Measurements from ENCODE around the gene NPIPB12. TPM values are rescaled to one million over a fixed set of nuclear protein-coding genes. Genes with fewer than 3 reads are reported as not detected.
"Not testable (repeated sequence)": the region's sequence is repeated elsewhere in the genome, so short reads cannot be mapped to it uniquely, and the experiment has no call there.

Gene NPIPB12
- total RNA-seq, 1 experiment from 2014 or later, result 41.0 TPM

DNA sequence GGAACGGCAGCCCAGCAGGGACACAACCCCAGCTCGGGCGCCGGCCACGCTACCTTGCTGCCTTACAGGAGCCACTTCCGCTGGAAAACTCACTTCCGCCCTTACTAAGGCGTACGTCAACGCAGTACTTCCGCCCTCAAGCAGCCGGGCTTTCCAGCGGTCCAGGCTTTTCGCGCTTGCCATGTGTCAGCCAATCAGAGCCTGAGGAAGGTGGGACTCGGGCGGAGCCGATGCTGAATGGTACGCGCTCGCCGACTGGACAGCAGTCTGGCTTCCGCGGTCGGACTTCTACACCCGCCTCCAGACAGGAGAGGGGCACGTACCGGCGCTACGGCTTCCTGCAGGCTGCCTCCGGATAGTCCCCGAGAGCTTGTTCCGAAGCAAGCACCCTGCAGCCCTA lies 51.9 kb downstream of the NPIPB12 start, which contains the start of the genes BOLA2 and SLX1B:
BOLA2 (minus strand) TSS at position 83 of the 400 bp plus-strand sequence. CDS start 98 bp downstream, outside the sequence.
SLX1B (plus strand) TSS at position 265 of the 400 bp plus-strand sequence.
- intact Hi-C loops (cut with micrococcal nuclease); H3K9ac ChIP-seq (ENCODE audit: low read length); H3K36me3 ChIP-seq (ENCODE audit: control insufficient read depth in 1 of 2, insufficient read depth in 2 of 2, low read length in 2 of 2); H3K9me3 ChIP-seq (ENCODE audit: control insufficient read depth in 1 of 2, insufficient read depth in 1 of 2, low read depth in 1 of 2, low read length in 2 of 2); BruUV-seq (replicated peaks); H3K9me2 ChIP-seq (ENCODE audit: insufficient read depth); H3K27ac ChIP-seq (ENCODE audit: low read depth, low read length); H3K79me2 ChIP-seq (ENCODE audit: insufficient read depth, low read length); POLR2A ChIA-PET; H4K20me1 ChIP-seq (ENCODE audit: insufficient read depth); DNase-seq (ENCODE audit: low read depth, low spot score); H3K27me3 ChIP-seq (ENCODE audit: insufficient read depth, low read length); H3K4me1 ChIP-seq (ENCODE audit: control insufficient read depth in 1 of 2, insufficient read depth in 2 of 2, low read length in 2 of 2); H3K4me3 ChIP-seq (replicated peaks in 1 of 2; ENCODE audit: low read depth in 1 of 2, low read length in 2 of 2); RAD21 ChIA-PET (ENCODE audit: low non-redundant PET in 1 of 2, low total read pairs in 2 of 2, uncharacterized antibody in 2 of 2, unreplicated experiment in 2 of 2); H2AFZ ChIP-seq (ENCODE audit: low read depth, low read length, poor library complexity, severe bottlenecking); H3K4me2 ChIP-seq (ENCODE audit: low read length); CTCF ChIA-PET: not testable (repeated sequence)
- peak; percentile 88 for ATAC-seq

DNA sequence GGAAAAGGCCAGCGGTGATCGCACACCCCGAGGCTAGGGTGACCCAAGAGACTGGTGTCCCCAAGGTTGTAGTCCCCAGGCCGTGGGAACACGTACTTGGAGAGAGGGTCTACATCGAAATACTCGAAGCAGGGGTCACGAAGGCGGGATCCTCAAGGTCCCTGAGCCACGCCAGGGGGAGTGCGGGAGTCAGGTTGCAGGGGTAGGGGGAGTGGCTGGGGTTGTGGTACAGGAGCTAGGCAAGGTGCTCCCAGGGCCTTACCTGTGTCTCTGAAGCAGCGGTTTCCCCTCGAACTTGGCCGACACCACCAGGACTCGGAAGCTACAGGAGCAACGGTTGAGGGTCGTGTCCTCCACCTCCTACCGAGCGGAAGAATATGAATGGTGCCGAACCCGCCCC lies 52.5 kb downstream of the NPIPB12 start:
- DNase-seq (ENCODE audit: low read depth, low spot score); H3K79me2 ChIP-seq (ENCODE audit: insufficient read depth, low read length); BruUV-seq (replicated peaks); H3K27me3 ChIP-seq (ENCODE audit: insufficient read depth, low read length); H3K27ac ChIP-seq (ENCODE audit: low read depth, low read length); H3K4me3 ChIP-seq (replicated peaks in 1 of 2; ENCODE audit: low read depth in 1 of 2, low read length in 2 of 2); RAD21 ChIA-PET (ENCODE audit: low non-redundant PET in 1 of 2, low total read pairs in 2 of 2, uncharacterized antibody in 2 of 2, unreplicated experiment in 2 of 2); intact Hi-C loops (cut with micrococcal nuclease); H3K9me2 ChIP-seq (ENCODE audit: insufficient read depth); H3K4me2 ChIP-seq (ENCODE audit: low read length); H3K4me1 ChIP-seq (ENCODE audit: control insufficient read depth in 1 of 2, insufficient read depth in 2 of 2, low read length in 2 of 2); H3K36me3 ChIP-seq (ENCODE audit: control insufficient read depth in 1 of 2, insufficient read depth in 2 of 2, low read length in 2 of 2); CTCF ChIA-PET; H3K9ac ChIP-seq (ENCODE audit: low read length); H4K20me1 ChIP-seq (ENCODE audit: insufficient read depth); H2AFZ ChIP-seq (ENCODE audit: low read depth, low read length, poor library complexity, severe bottlenecking); H3K9me3 ChIP-seq (ENCODE audit: control insufficient read depth in 1 of 2, insufficient read depth in 1 of 2, low read depth in 1 of 2, low read length in 2 of 2); POLR2A ChIA-PET: not testable (repeated sequence)
- peak; percentile 57 for ATAC-seq

Other genes starting within 250 kb of the NPIPB12 start
- gene NPIPB11, start 99.7 kb downstream of the NPIPB12 start, total RNA-seq (2021; ENCODE audit: unreplicated experiment), result 0.37 TPM
- gene BOLA2, start 52.1 kb downstream of the NPIPB12 start, total RNA-seq (2021; ENCODE audit: unreplicated experiment), result 9.5 TPM
- gene SLX1B, start 51.9 kb downstream of the NPIPB12 start, total RNA-seq (2021; ENCODE audit: unreplicated experiment), result 54.9 TPM
- 7.2 TPM for gene SULT1A4, start 46.5 kb downstream of the NPIPB12 start, total RNA-seq (2021; ENCODE audit: unreplicated experiment)
- gene SPN, start 156.8 kb upstream of the NPIPB12 start, total RNA-seq (2021; ENCODE audit: unreplicated experiment), result 0.47 TPM
- 0.52 TPM for gene QPRT, start 172.8 kb upstream of the NPIPB12 start, total RNA-seq (2021; ENCODE audit: unreplicated experiment)
- gene C16orf54, start 239.6 kb upstream of the NPIPB12 start, total RNA-seq (2021; ENCODE audit: unreplicated experiment), result 0.15 TPM

Measured in HCT116 (cell line).